Measurements from ENCODE around the gene GASK1A. TPM values are rescaled to one million over a fixed set of nuclear protein-coding genes. Genes with fewer than 3 reads are reported as not detected.

GASK1A gene
- total RNA-seq, 1 experiment from 2014 or later: 5.4 TPM

- no CpG with 5 or more reads among the region's 3 CpGs for WGBS (ENCODE audit: extremely low coverage, insufficient read length, low lambda C conversion rate)
- H3K36me3 Mint-ChIP-seq (ENCODE audit: insufficient read depth in 1 of 3, low read depth in 3 of 3): peaks cover 0 to 5% (median 5%) of the 10 kb centered on the region in 3 experiments; a peak in 3 of 7 replicates
- TF ChIP-seq CTCF (conservative IDR thresholded peaks at IDR 0.05): no peak
These were observed 111.1 kb downstream of the GASK1A start for GRCh38 chr3:43090238-43090637.

More at GRCh38 chr3:43090238-43090637, 111.1 kb downstream of the GASK1A start:
- Histone ChIP-seq H3K23me2 (ENCODE audit: insufficient read length, low read depth, low read length, poor library complexity, severe bottlenecking) (no peaks in the 10 kb centered on the region), H2BK15ac (ENCODE audit: low read depth, low read length) (no peak overlapping the region), H3K4ac (ENCODE audit: low read depth, low read length) (no peak overlapping the region), H4K8ac (replicated peaks; ENCODE audit: insufficient read length, low read depth, low read length) (no peak overlapping the region), H3K9ac (ENCODE audit: extremely low read depth, insufficient read length, low read length) (no peak overlapping the region), H3K23ac (ENCODE audit: insufficient read length, low read depth, low read length) (no peak overlapping the region), H3K79me2 (ENCODE audit: insufficient read depth, low read length) (no peaks in the 10 kb centered on the region), H4K91ac (ENCODE audit: insufficient read length, low read depth, low read length) (no peak overlapping the region), H2BK20ac (ENCODE audit: low read depth, low read length, poor library complexity, severe bottlenecking) (no peak overlapping the region), H3K4me1 (ENCODE audit: insufficient read depth, low read length) (no peaks in the 10 kb centered on the region), H4K20me1 (ENCODE audit: control insufficient read depth, insufficient read depth, insufficient read length) (no peaks in the 10 kb centered on the region), H2BK120ac (ENCODE audit: low read depth, low read length, poor library complexity, severe bottlenecking) (no peak overlapping the region), H2AFZ (ENCODE audit: low read length) (no peak overlapping the region), H3K27ac (ENCODE audit: insufficient read length, low read depth, low read length) (no peak overlapping the region), H3K27me3 (ENCODE audit: insufficient read depth, low read length) (no peaks in the 10 kb centered on the region), H2BK12ac (ENCODE audit: insufficient read length, low read depth, low read length) (no peak overlapping the region), H3T11ph (ENCODE audit: low read length) (no peak overlapping the region), H3K18ac (ENCODE audit: insufficient read length, low read depth, low read length) (no peak overlapping the region), H3K79me1 (ENCODE audit: insufficient read depth, low read depth, low read length, poor library complexity, severe bottlenecking) (no peaks in the 10 kb centered on the region), H2BK5ac (ENCODE audit: insufficient read length, low read length) (no peak overlapping the region), H3K4me2 (ENCODE audit: insufficient read depth, insufficient read length, low read length) (no peak overlapping the region), H4K5ac (ENCODE audit: insufficient read length, low read depth, low read length) (no peak overlapping the region), H2AK5ac (ENCODE audit: insufficient read length, low read length) (no peak overlapping the region), H3K9me3 (ENCODE audit: control insufficient read depth, low read depth, low read length) (no peaks in the 10 kb centered on the region), H3K56ac (ENCODE audit: insufficient read length, low read depth, low read length) (no peak overlapping the region), H3K14ac (ENCODE audit: insufficient read depth, low read length) (no peak overlapping the region)
- H3K4me1 Mint-ChIP-seq: peaks cover 5% of the 10 kb centered on the region in 2 experiments; a peak in 2 of 4 replicates
- no peak overlapping the region for H3K4me3 Mint-ChIP-seq
- no peak for DNase-seq
- H3K27me3 Mint-ChIP-seq (ENCODE audit: low read depth): no peaks in the 10 kb centered on the region
- H3K27ac Mint-ChIP-seq: no peak overlapping the region; a peak in 1 of 7 replicates
- H3K9me3 Mint-ChIP-seq: no peaks in the 10 kb centered on the region

Data from H9 (cell line).